GM12878 (cell line): ENCODE data around the gene TMPRSS9. TPM values are rescaled to one million over a fixed set of nuclear protein-coding genes. Genes with fewer than 3 reads are reported as not detected.

ENCODE experiments used
- ATAC-seq: fragments of 200-7000 bp; cut with Tn5 transposase; 3 replicates; pipeline ENCODE4 v1.9.1; 2020; ENCODE audit warnings: mild to moderate bottlenecking, moderate library complexity
- BruUV-seq: library from RNA; stranded (reverse); fragments of 400-500 nt; replicated peaks from 2 replicates; lab custom pipeline; 2021; lab: Mats Ljungman, UMichigan
- CTCF ChIA-PET: fragments of 300-600 bp; sonication (Branson Sonifier 250); formaldehyde crosslinking; extraction: SDS; loops from one replicate; lab custom pipeline; 2021; ENCODE audit warnings: inconsistent platforms; lab: Yijun Ruan, JAX
- POLR2A ChIA-PET: fragments of 350-600 bp; formaldehyde crosslinking; extraction: SDS; loops from one replicate; lab custom pipeline; 2021; ENCODE audit warnings: inconsistent platforms; lab: Charles Lee
- RAD21 ChIA-PET: fragments of 300-600 bp; sonication (Branson Sonifier 250); formaldehyde crosslinking; loops from one replicate; lab custom pipeline; 2023; ENCODE audit warnings: antibody characterized with exemption; ENCODE audit not compliant: unreplicated experiment; lab: Charles Lee
- SMC1A ChIA-PET: fragments of 300-600 bp; sonication (Branson Sonifier 250); formaldehyde crosslinking; loops from one replicate; lab custom pipeline; 2023; ENCODE audit not compliant: unreplicated experiment, uncharacterized antibody; lab: Charles Lee
- DNase-seq: peaks from one replicate; pipeline ENCODE4 v3.0.0-alpha.2; 2011; ENCODE audit warnings: low read depth, low spot score
- FAIRE-seq: peaks from 3 replicates; lab custom pipeline; 2011; peaks lifted over from hg19 to GRCh38; lab: Jason Lieb, UNC
- H2AFZ ChIP-seq: 2 replicates; pipeline ENCODE4 v1.6.0; 2011; ENCODE audit warnings: low read depth, low read length, control low read depth; ENCODE audit not compliant: control insufficient read depth
- H3K27ac ChIP-seq: 2 replicates; pipeline ENCODE4 v1.5.1; 2011; ENCODE audit warnings: control low read depth; ENCODE audit not compliant: control insufficient read depth, insufficient read depth
- H3K27me3 ChIP-seq, 2 experiments: replicated peaks in 1 of 2; 2 replicates each; pipeline versions ENCODE4 v1.6.0 to v1.6.1; 2011; ENCODE audit warnings: low read length in 1 of 2; ENCODE audit not compliant: control insufficient read depth in 2 of 2, insufficient read depth in 2 of 2
- H3K36me3 ChIP-seq, 2 experiments: 2 replicates each; pipeline ENCODE4 v1.5.1; 2011; ENCODE audit warnings: low read length in 1 of 2; ENCODE audit not compliant: control insufficient read depth in 2 of 2, insufficient read depth in 2 of 2
- H3K4me1 ChIP-seq: 2 replicates; pipeline ENCODE4 v1.6.1; 2011; ENCODE audit warnings: mild to moderate bottlenecking, low read length, moderate library complexity, mixed read lengths; ENCODE audit not compliant: control insufficient read depth, insufficient read depth
- H3K4me2 ChIP-seq: 2 replicates; pipeline ENCODE4 v1.6.0; 2011; ENCODE audit warnings: control low read depth; ENCODE audit not compliant: control insufficient read depth, insufficient read depth
- H3K4me3 ChIP-seq: fragments of 200-600 bp; sonication (generic); 2 replicates; pipeline ENCODE4 v1.5.1; 2016
- H3K79me2 ChIP-seq: 2 replicates; pipeline ENCODE4 v1.6.0; 2011; ENCODE audit warnings: low read length; ENCODE audit not compliant: control insufficient read depth, insufficient read depth
- H3K9ac ChIP-seq: 2 replicates; pipeline ENCODE4 v1.8.0; 2011; ENCODE audit warnings: low read length, control low read depth, mixed read lengths; ENCODE audit not compliant: control insufficient read depth, insufficient read depth
- H3K9me3 ChIP-seq: replicated peaks from 3 replicates; pipeline ENCODE4 v1.5.1; 2011; ENCODE audit warnings: mild to moderate bottlenecking, low read length; ENCODE audit not compliant: control insufficient read depth, insufficient read depth
- H4K20me1 ChIP-seq: 2 replicates; pipeline ENCODE4 v1.6.0; 2011; ENCODE audit not compliant: control insufficient read depth, insufficient read depth
- ASH2L ChIP-seq: fragments of 300-600, 200-600 bp; sonication (generic); IDR thresholded peaks from 2 replicates; pipeline ENCODE4 v1.6.1; 2017; ENCODE audit warnings: low read depth, mild to moderate bottlenecking, borderline replicate concordance
- ATF7 ChIP-seq: fragments of 450-650 bp; IDR thresholded peaks from 2 replicates; pipeline ENCODE4 v1.6.1; 2016; ENCODE audit warnings: low read depth, mild to moderate bottlenecking
- CEBPB ChIP-seq, 2 experiments: fragments of 150-350 bp in 1 of 2; IDR thresholded peaks; 2 replicates each; pipeline ENCODE4 v1.6.1; 2012 to 2014; ENCODE audit warnings: low read depth in 2 of 2, low read length in 2 of 2, borderline replicate concordance in 1 of 2, inconsistent platforms in 1 of 2
- CREB1 ChIP-seq: IDR thresholded peaks from 2 replicates; pipeline ENCODE4 v1.6.1; 2012; ENCODE audit warnings: low read depth, mild to moderate bottlenecking, inconsistent platforms
- CREM ChIP-seq: IDR thresholded peaks from 2 replicates; pipeline ENCODE4 v1.6.1; 2014; ENCODE audit warnings: antibody characterized with exemption, low read depth
- EP300 ChIP-seq, 2 experiments: fragments of 150-350 bp in 1 of 2; IDR thresholded peaks; 2 replicates each; pipeline ENCODE4 v1.6.1; 2011 to 2012; ENCODE audit warnings: low read depth in 2 of 2, low read length in 2 of 2, borderline replicate concordance in 1 of 2, improper control_type of control experiment in 1 of 2, inconsistent platforms in 1 of 2; ENCODE audit not compliant: control insufficient read depth in 1 of 2
- MEF2B ChIP-seq: fragments of 450-650 bp; IDR thresholded peaks from 2 replicates; pipeline ENCODE4 v1.6.1; 2018; ENCODE audit warnings: mild to moderate bottlenecking, moderate library complexity; ENCODE audit not compliant: partially characterized antibody, poor library complexity, severe bottlenecking
- MTA2 ChIP-seq: fragments of 450-650 bp; IDR thresholded peaks from 2 replicates; pipeline ENCODE4 v1.6.1; 2016; ENCODE audit warnings: low read depth, mild to moderate bottlenecking, moderate library complexity
- MXI1 ChIP-seq: fragments of 150-350 bp; IDR thresholded peaks from 2 replicates; pipeline ENCODE4 v1.6.1; 2011; ENCODE audit warnings: low read depth, mild to moderate bottlenecking, inconsistent platforms, low read length, improper control_type of control experiment
- MYC ChIP-seq: IDR thresholded peaks from 2 replicates; pipeline ENCODE4 v1.6.1; 2011; ENCODE audit warnings: mild to moderate bottlenecking, low read length, moderate library complexity, inconsistent platforms; ENCODE audit not compliant: insufficient read depth, insufficient replicate concordance, insufficient read length, severe bottlenecking
- NFIC ChIP-seq: IDR thresholded peaks from 2 replicates; pipeline ENCODE4 v1.6.1; 2012; ENCODE audit warnings: low read depth, mild to moderate bottlenecking, inconsistent platforms, low read length, moderate library complexity
- NR2F1 ChIP-seq: fragments of 450-650 bp; conservative IDR thresholded peaks from 2 replicates; pipeline ENCODE4 v1.6.1; 2017; ENCODE audit warnings: mild to moderate bottlenecking
- PML ChIP-seq: IDR thresholded peaks from 2 replicates; pipeline ENCODE4 v1.6.1; 2012; ENCODE audit warnings: low read length, inconsistent platforms
- POLR2AphosphoS5 ChIP-seq: IDR thresholded peaks from 2 replicates; pipeline ENCODE4 v1.6.1; 2011; ENCODE audit warnings: mild to moderate bottlenecking, low read length, inconsistent platforms
- POU2F2 ChIP-seq: IDR thresholded peaks from 3 replicates; pipeline ENCODE4 v1.6.1; 2011; ENCODE audit warnings: low read depth, mild to moderate bottlenecking, low read length, borderline replicate concordance
- RB1 ChIP-seq: fragments of 450-650 bp; formaldehyde crosslinking; IDR thresholded peaks from 2 replicates; pipeline ENCODE4 v1.6.1; 2017; ENCODE audit warnings: mild to moderate bottlenecking, borderline replicate concordance
- SREBF2 ChIP-seq: IDR thresholded peaks from 2 replicates; pipeline ENCODE4 v1.6.1; 2012; ENCODE audit warnings: mild to moderate bottlenecking, low read length
- TCF3 ChIP-seq: IDR thresholded peaks from 2 replicates; pipeline ENCODE4 v1.6.1; 2012; ENCODE audit warnings: low read depth, mild to moderate bottlenecking, low read length, borderline replicate concordance; ENCODE audit not compliant: insufficient read depth
- YY1 ChIP-seq: IDR thresholded peaks from 2 replicates; pipeline ENCODE4 v1.6.1; 2011; ENCODE audit warnings: low read depth, mild to moderate bottlenecking, low read length
- ZNF384 ChIP-seq: IDR thresholded peaks from 2 replicates; pipeline ENCODE4 v1.6.1; 2012; ENCODE audit warnings: low read depth, mild to moderate bottlenecking, low read length, improper control_type of control experiment, borderline replicate concordance
- ZSCAN29 ChIP-seq: fragments of 450-650 bp; IDR thresholded peaks from 2 replicates; pipeline ENCODE4 v1.6.1; 2017; ENCODE audit warnings: mild to moderate bottlenecking, moderate library complexity
- WGBS: methylation state at CpG from one replicate; pipeline ENCODE4 v1.1.6; 2016; ENCODE audit warnings: low lambda C conversion rate; ENCODE audit not compliant: insufficient replicate concordance, insufficient coverage; ENCODE audit errors: missing lambda C conversion rate; 5-methylcytosine and 5-hydroxymethylcytosine counted together
- in situ Hi-C: fragments of 300-500 bp; cut with MboI; formaldehyde crosslinking; loops from 9 replicates; pipeline ENCODE4 v1.14.3; 2018; ENCODE audit warnings: mixed read lengths
- intact Hi-C: fragments of 100-400 bp; cut with micrococcal nuclease; formaldehyde crosslinking; loops from one replicate; pipeline ENCODE4 v1.14.2; 2022; ENCODE audit not compliant: unreplicated experiment
- polyA plus RNA-seq, 11 experiments: library from polyadenylated mRNA; depleted of rRNA in 4 of 11; unstranded in 6 of 11; stranded (reverse) in 5 of 11; fragments of >200 nt; fragmentation: Nextera tagmentation in 4 of 11; fragmentation: Illumina TruSeq in 1 of 11; extraction: Ambion mirVana in 4 of 11; extraction: Trizol in 1 of 11; gene quantifications; 1 replicate in 1 of 11; 2 replicates in 10 of 11; pipeline versions ENCODE4 v1.2.1 to v1.2.3, GENCODE V29; 2011 to 2016; ENCODE audit warnings: inconsistent platforms in 2 of 11, missing spikeins in 2 of 11, low read depth in 1 of 11
- total RNA-seq, 4 experiments: library from RNA; depleted of rRNA in 3 of 4; stranded (reverse); fragments of >200 nt in 3 of 4; fragmentation: Illumina TruSeq in 1 of 4; extraction: Trizol in 1 of 4; gene quantifications; 2 replicates each; pipeline versions ENCODE4 v1.2.1 to v1.2.3, GENCODE V29; 2013 to 2021

Gene TMPRSS9
- total and polyA plus RNA-seq, 10 of the 15 experiments (the other 5 are each of a cell fraction or from before 2014, with no cell fraction given), result 0.24 TPM; not detected in 9

DNA sequence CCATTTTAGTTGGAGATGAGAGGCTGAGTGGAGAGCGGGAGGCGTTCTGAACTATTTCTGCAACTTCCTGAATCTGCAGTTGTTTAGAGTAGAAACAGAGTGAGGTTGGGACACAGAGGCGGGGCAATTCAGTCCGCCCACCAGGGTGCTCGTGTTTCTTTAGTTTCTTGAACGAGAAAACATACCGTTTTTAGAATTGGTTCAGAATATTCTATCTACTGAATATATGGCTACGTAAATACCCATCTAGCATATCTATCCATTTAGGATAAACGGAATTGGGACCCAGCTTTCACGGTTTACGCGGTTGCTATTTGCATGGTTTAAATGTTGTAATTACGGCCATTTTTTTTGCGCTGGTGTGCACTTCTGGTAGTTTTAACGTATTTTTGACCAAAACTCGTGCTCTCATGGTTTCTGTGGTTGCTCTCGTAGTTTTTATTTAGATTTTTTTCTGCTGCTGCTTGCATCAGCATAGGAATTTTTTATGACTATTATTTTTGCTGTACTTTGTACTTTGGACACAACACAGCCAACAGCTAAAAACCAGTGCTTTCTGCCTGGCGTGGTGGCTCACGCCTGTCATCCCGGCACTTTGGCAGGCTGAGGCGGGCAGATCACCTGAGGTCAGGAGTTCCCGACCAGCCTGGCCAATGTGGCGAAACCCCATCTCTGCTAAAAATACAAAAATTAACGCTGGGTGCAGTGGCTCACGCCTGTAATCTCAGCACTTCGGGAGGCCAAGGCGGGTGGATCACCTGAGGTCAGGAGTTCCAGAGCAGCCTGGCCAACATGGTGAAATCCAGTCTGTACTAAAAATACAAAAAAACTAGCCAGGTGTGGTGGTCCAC is 34.6 kb downstream of the TMPRSS9 start:
- Histone ChIP-seq H4K20me1 (no peaks in the 10 kb centered on the region), H3K9ac (peak overlapping the region; percentile 53), H3K36me3 (no peaks in the 10 kb centered on the region), H3K27ac (peak overlapping the region; percentile 62), H2AFZ (peak overlapping the region; percentile 14; the same call in 1 of the 2 replicates), H3K27me3 (no peaks in the 10 kb centered on the region), H3K4me3 (peak overlapping the region; percentile 49; the same call in 1 of the 2 replicates), H3K4me1 (peaks cover 9% of the 10 kb centered on the region), H3K4me2 (peak overlapping the region; percentile 17), H3K9me3 (no peaks in the 10 kb centered on the region; the same call in 2 of the 3 replicates), H3K79me2 (no peaks in the 10 kb centered on the region)
- ChIA-PET POLR2A (interaction anchor here (0.6 to 2.6 kb wide), 12 partner anchors 10 to 228 kb away, joined by 3 to 8 read pairs (median 3); partner anchors contain the start of gene LSM7), CTCF (interaction anchor here (0.8 to 5.6 kb wide), 13 partner anchors 9 to 302 kb away, joined by 3 to 66 read pairs (median 5); no protein-coding TSS in a partner anchor), RAD21 (interaction anchor here (0.7 to 5.3 kb wide), 17 partner anchors 33 to 241 kb away, joined by 3 to 31 read pairs (median 4); partner anchors contain the start of genes GADD45B and TIMM13), SMC1A (interaction anchor here (0.7 to 3.6 kb wide), 15 partner anchors 11 to 241 kb away, joined by 3 to 28 read pairs (median 3); no protein-coding TSS in a partner anchor)
- DNase-seq, result peak; percentile 38
- peak; percentile 77 for ATAC-seq
- peak; percentile 57 for FAIRE-seq
- intact Hi-C loops (loop anchor here (5.0 to 10.0 kb wide), 5 partner anchors 67 to 237 kb away; partner anchors contain the start of genes LSM7, PLEKHJ1, SF3A2 and SPPL2B), in situ Hi-C loops (loop anchor here (5.0 kb wide), 1 partner anchor 218 kb away; no protein-coding TSS in a partner anchor)
- BruUV-seq, result no TSS peak
- 4% methylated on average over 27 of the region's 27 CpGs for WGBS
- no peak for TF ChIP-seq MYC
- TF ChIP-seq POU2F2, result no peak
- TF ChIP-seq MEF2B, result peak; percentile 77
- TF ChIP-seq RB1, result no peak
- peak; percentile 47; the same call in 1 of the 2 replicates for TF ChIP-seq ZNF384
- peak; percentile 27; the same call in 1 of the 2 replicates for TF ChIP-seq NFIC
- no peak for TF ChIP-seq CEBPB (IDR thresholded peaks at IDR 0.05; ENCODE audit: borderline replicate concordance in 1 of 2, low read depth in 2 of 2, low read length in 2 of 2)
- peak; percentile 25; the same call in 1 of the 2 replicates for TF ChIP-seq CREB1
- TF ChIP-seq MTA2, result peak; percentile 66
- TF ChIP-seq TCF3, result no peak
- TF ChIP-seq ASH2L, result 0 out of 2 replicates have a peak, but pooled peaks have one; percentile 42
- TF ChIP-seq ATF7, result peak; percentile 62
- 0 out of 2 replicates have a peak, but pooled peaks have one; percentile 25 for TF ChIP-seq CREM
- TF ChIP-seq YY1, result peak; percentile 53; the same call in 1 of the 2 replicates
- TF ChIP-seq ZSCAN29, result peak; percentile 42; the same call in 1 of the 2 replicates
- TF ChIP-seq EP300 (IDR thresholded peaks at IDR 0.05; ENCODE audit: borderline replicate concordance in 1 of 2, control insufficient read depth in 1 of 2, low read depth in 2 of 2, low read length in 2 of 2), result peak in 1 of 2 experiments; percentile 74; a peak in 2 of 4 replicates
- TF ChIP-seq SREBF2, result no peak
- 0 out of 2 replicates have a peak, but pooled peaks have one; percentile 36 for TF ChIP-seq PML
- peak; percentile 72; the same call in 1 of the 2 replicates for TF ChIP-seq NR2F1
- no peak for TF ChIP-seq POLR2AphosphoS5
- TF ChIP-seq MXI1, result no peak
